ENCODE measurements around the gene ARID4A.
A peak's percentile ranks its signal among the peaks of the same experiment; 100 is the strongest.
"Not testable (repeated sequence)": the region's sequence is repeated elsewhere in the genome, so short reads cannot be mapped to it uniquely, and the experiment has no call there.

Gene ARID4A, protein sequence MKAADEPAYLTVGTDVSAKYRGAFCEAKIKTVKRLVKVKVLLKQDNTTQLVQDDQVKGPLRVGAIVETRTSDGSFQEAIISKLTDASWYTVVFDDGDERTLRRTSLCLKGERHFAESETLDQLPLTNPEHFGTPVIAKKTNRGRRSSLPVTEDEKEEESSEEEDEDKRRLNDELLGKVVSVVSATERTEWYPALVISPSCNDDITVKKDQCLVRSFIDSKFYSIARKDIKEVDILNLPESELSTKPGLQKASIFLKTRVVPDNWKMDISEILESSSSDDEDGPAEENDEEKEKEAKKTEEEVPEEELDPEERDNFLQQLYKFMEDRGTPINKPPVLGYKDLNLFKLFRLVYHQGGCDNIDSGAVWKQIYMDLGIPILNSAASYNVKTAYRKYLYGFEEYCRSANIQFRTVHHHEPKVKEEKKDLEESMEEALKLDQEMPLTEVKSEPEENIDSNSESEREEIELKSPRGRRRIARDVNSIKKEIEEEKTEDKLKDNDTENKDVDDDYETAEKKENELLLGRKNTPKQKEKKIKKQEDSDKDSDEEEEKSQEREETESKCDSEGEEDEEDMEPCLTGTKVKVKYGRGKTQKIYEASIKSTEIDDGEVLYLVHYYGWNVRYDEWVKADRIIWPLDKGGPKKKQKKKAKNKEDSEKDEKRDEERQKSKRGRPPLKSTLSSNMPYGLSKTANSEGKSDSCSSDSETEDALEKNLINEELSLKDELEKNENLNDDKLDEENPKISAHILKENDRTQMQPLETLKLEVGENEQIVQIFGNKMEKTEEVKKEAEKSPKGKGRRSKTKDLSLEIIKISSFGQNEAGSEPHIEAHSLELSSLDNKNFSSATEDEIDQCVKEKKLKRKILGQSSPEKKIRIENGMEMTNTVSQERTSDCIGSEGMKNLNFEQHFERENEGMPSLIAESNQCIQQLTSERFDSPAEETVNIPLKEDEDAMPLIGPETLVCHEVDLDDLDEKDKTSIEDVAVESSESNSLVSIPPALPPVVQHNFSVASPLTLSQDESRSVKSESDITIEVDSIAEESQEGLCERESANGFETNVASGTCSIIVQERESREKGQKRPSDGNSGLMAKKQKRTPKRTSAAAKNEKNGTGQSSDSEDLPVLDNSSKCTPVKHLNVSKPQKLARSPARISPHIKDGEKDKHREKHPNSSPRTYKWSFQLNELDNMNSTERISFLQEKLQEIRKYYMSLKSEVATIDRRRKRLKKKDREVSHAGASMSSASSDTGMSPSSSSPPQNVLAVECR

DNA sequence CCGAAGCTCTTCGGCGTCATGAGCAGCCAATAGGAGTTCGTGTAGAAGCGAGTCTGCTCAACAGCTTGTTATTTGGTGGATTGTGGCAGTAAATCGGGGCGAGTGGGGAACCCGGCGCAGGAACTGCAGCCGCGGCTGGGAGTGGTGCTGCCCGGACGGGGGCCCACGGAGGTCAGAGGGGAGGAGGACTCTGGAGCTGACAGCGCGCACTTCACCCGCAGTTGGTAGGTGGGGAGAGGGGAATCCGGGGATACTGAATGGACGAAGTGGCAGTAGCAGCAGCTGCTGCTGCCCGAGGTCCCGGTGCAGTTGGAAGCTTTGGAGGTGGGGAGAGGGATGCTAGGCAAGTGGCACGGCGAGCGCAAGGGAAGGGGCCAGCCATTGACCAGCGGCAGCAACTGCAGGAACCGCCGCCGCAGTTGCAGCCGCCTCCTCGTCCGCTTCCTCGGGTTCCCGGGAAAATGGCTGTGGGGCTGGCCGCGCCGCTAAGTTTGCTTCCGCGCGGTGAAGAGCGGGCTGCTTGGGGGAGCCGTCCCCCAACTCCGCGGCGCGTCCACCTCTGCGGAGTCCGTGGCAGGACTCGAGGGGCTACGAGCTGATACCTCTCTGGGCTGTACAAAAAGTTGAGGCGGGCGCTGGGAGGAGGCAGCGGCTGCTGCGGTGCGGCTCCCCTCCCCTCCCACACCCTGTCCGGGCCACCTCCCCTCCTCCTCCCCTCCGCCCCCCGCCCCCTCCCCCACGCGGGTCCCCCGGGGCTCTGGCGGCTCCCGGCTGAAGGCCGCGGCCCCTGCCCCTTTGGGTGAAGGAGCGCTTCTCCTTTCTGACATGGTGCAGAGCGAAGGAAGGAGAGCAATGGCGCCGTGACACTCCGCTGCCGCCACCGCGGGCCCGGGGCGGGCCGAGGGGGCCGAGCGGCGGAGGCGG is at the start of gene ARID4A:
Gene ARID4A, plus strand, starts transcription at position 79 of the 924 bp plus-strand sequence. CDS start 1,300 bp downstream, outside the sequence.
- H3K36me3 ChIP-seq (ENCODE audit: insufficient read depth, insufficient read length, low read length) = peaks cover 25% of the 10 kb centered on the region
- H3K4me3 ChIP-seq (ENCODE audit: insufficient read length, low read depth) = peak within 1 kb of the TSS; percentile 94
- H3K9me3 ChIP-seq (ENCODE audit: insufficient read depth, low read length) = no peaks in the 10 kb centered on the region
- DNase-seq (ENCODE audit: low read depth, low spot score) = no peak
- H3K4me1 ChIP-seq (ENCODE audit: insufficient read depth, insufficient read length) = no peaks in the 10 kb centered on the region
- no peaks in the 10 kb centered on the region for H3K27me3 ChIP-seq (ENCODE audit: insufficient read depth, insufficient read length)
- H3K9ac ChIP-seq (ENCODE audit: insufficient read length, low read depth) = peak within 1 kb of the TSS; percentile 90
- TF ChIP-seq ZNF274 (IDR thresholded peaks at IDR 0.05; ENCODE audit: low read depth, low read length) (no peak), YY1 (IDR thresholded peaks at IDR 0.05; ENCODE audit: insufficient read depth, insufficient read length) (no peak), SUZ12 (IDR thresholded peaks at IDR 0.05; ENCODE audit: extremely low read depth, insufficient read depth, insufficient read length) (no peak)

- Histone ChIP-seq H3K27me3 (ENCODE audit: insufficient read depth, insufficient read length) (no peaks in the 10 kb centered on the region), H3K9ac (ENCODE audit: insufficient read length, low read depth) (no peak overlapping the region), H3K9me3 (ENCODE audit: insufficient read depth, low read length) (no peaks in the 10 kb centered on the region), H3K4me3 (ENCODE audit: insufficient read length, low read depth) (no peak overlapping the region), H3K4me1 (ENCODE audit: insufficient read depth, insufficient read length) (no peaks in the 10 kb centered on the region), H3K36me3 (ENCODE audit: insufficient read depth, insufficient read length, low read length) (peaks cover 57% of the 10 kb centered on the region)
- TF ChIP-seq SUZ12 (IDR thresholded peaks at IDR 0.05; ENCODE audit: extremely low read depth, insufficient read depth, insufficient read length) = no peak
- no peak for TF ChIP-seq YY1 (IDR thresholded peaks at IDR 0.05; ENCODE audit: insufficient read depth, insufficient read length)
- TF ChIP-seq ZNF274 (IDR thresholded peaks at IDR 0.05; ENCODE audit: low read depth, low read length) = no peak
- no peak for DNase-seq (ENCODE audit: low read depth, low spot score)
These were observed 48.7 kb upstream of the ARID4A start for GRCh38 chr14:58249611-58250010.

DNA sequence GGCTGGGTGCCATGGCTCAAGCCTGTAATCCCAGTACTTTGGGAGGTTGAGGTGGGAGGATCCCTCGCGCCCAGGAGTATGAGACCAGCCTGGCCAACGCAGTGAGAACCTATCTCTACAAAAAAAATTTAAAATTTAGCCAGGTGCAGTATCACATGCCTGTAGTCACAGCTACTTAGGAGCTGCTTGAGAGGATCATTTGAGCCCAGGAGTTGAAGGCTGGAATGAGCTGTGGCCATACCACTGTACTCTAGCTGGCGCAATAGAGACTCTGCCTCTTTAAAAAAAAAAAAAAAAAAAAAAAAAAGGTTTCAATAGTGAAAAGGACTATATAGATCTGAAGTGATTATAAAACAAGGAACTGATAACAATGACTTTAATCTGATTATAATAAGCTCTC is 40.2 kb upstream of the ARID4A start:
- Histone ChIP-seq H3K4me1 (ENCODE audit: insufficient read depth, insufficient read length) (no peaks in the 10 kb centered on the region), H3K9me3 (ENCODE audit: insufficient read depth, low read length) (no peaks in the 10 kb centered on the region), H3K27me3 (ENCODE audit: insufficient read depth, insufficient read length) (no peaks in the 10 kb centered on the region), H3K9ac (ENCODE audit: insufficient read length, low read depth) (no peak overlapping the region), H3K36me3 (ENCODE audit: insufficient read depth, insufficient read length, low read length) (peaks cover 72% of the 10 kb centered on the region), H3K4me3 (ENCODE audit: insufficient read length, low read depth) (no peak overlapping the region)
- TF ChIP-seq YY1 (IDR thresholded peaks at IDR 0.05; ENCODE audit: insufficient read depth, insufficient read length) = no peak
- TF ChIP-seq ZNF274 (IDR thresholded peaks at IDR 0.05; ENCODE audit: low read depth, low read length) = no peak
- no peak for TF ChIP-seq SUZ12 (IDR thresholded peaks at IDR 0.05; ENCODE audit: extremely low read depth, insufficient read depth, insufficient read length)
- no peak for DNase-seq (ENCODE audit: low read depth, low spot score)

GRCh38 chr14:58262005-58262404 is 36.4 kb upstream of the ARID4A start:
- H3K36me3 ChIP-seq (ENCODE audit: insufficient read depth, insufficient read length, low read length) = peaks cover 77% of the 10 kb centered on the region
- H3K9ac ChIP-seq (ENCODE audit: insufficient read length, low read depth); H3K27me3 ChIP-seq (ENCODE audit: insufficient read depth, insufficient read length); H3K4me3 ChIP-seq (ENCODE audit: insufficient read length, low read depth); H3K9me3 ChIP-seq (ENCODE audit: insufficient read depth, low read length); DNase-seq (ENCODE audit: low read depth, low spot score); H3K4me1 ChIP-seq (ENCODE audit: insufficient read depth, insufficient read length): not testable (repeated sequence)

DNA sequence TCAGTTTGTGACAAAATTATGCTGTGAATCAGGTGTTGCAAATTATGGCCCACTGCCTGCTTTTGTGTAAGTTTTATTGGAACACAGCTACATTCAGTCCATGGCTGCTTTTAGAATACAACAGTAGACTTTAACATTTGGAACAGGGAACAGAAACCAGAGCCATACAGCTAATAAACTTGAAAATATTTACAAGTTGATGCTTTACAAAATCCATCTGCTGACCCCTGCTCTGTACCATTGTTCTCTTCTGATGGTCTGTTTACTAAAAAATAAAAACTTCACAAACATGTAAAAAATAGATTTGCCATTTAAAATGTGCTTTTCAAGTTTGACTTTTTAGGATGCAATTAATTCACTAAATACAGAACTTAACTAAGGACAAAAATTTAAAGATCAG is 33.0 kb upstream of the ARID4A start:
- Histone ChIP-seq H3K27me3 (ENCODE audit: insufficient read depth, insufficient read length) (no peaks in the 10 kb centered on the region), H3K9ac (ENCODE audit: insufficient read length, low read depth) (no peak overlapping the region), H3K36me3 (ENCODE audit: insufficient read depth, insufficient read length, low read length) (peaks cover 76% of the 10 kb centered on the region), H3K4me1 (ENCODE audit: insufficient read depth, insufficient read length) (no peaks in the 10 kb centered on the region), H3K4me3 (ENCODE audit: insufficient read length, low read depth) (no peak overlapping the region), H3K9me3 (ENCODE audit: insufficient read depth, low read length) (no peaks in the 10 kb centered on the region)
- DNase-seq (ENCODE audit: low read depth, low spot score) = no peak
- no peak for TF ChIP-seq SUZ12 (IDR thresholded peaks at IDR 0.05; ENCODE audit: extremely low read depth, insufficient read depth, insufficient read length)
- no peak for TF ChIP-seq YY1 (IDR thresholded peaks at IDR 0.05; ENCODE audit: insufficient read depth, insufficient read length)
- TF ChIP-seq ZNF274 (IDR thresholded peaks at IDR 0.05; ENCODE audit: low read depth, low read length) = no peak

DNA sequence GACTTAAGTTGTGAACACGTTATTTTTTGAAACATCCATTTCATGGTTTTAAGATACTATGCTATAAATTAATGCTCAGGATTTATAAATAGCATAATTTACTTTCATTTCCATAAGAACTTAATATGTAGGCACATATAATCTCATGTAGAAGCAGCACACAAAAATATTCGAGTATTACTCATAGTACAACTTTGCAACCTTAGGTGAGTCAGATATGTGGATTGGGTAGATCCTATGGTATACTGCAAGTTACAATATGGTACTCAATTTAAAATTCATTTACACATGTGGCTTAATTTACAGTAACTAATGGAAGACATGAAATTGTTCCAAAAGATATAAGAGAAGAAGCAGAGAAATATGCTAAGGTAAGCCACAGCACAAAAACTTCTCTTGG is 27.7 kb upstream of the ARID4A start:
- H3K36me3 ChIP-seq (ENCODE audit: insufficient read depth, insufficient read length, low read length) = peaks cover 64% of the 10 kb centered on the region
- no peak overlapping the region for H3K4me3 ChIP-seq (ENCODE audit: insufficient read length, low read depth)
- no peaks in the 10 kb centered on the region for H3K4me1 ChIP-seq (ENCODE audit: insufficient read depth, insufficient read length)
- no peak for DNase-seq (ENCODE audit: low read depth, low spot score)
- no peaks in the 10 kb centered on the region for H3K9me3 ChIP-seq (ENCODE audit: insufficient read depth, low read length)
- no peaks in the 10 kb centered on the region for H3K27me3 ChIP-seq (ENCODE audit: insufficient read depth, insufficient read length)
- no peak overlapping the region for H3K9ac ChIP-seq (ENCODE audit: insufficient read length, low read depth)
- TF ChIP-seq SUZ12 (IDR thresholded peaks at IDR 0.05; ENCODE audit: extremely low read depth, insufficient read depth, insufficient read length) = no peak
- no peak for TF ChIP-seq YY1 (IDR thresholded peaks at IDR 0.05; ENCODE audit: insufficient read depth, insufficient read length)
- TF ChIP-seq ZNF274 (IDR thresholded peaks at IDR 0.05; ENCODE audit: low read depth, low read length) = no peak
